Smooth muscle cell (in vitro differentiated cells): Measurements from ENCODE around the gene MAST4. TPM values are rescaled to one million over a fixed set of nuclear protein-coding genes. Genes with fewer than 3 reads are reported as not detected.

ENCODE experiments used
- DNase-seq: peaks from one replicate; lab custom pipeline; 2025; ENCODE audit not compliant: unreplicated experiment; lab: John Stamatoyannopoulos, UW
- H2AFZ ChIP-seq: fragments of 200-600 bp; sonication (generic); 2 replicates; pipeline ENCODE4 v1.6.0; 2016; ENCODE audit warnings: antibody characterized with exemption, low read depth, mild to moderate bottlenecking
- H3F3A ChIP-seq: fragments of 200-600 bp; sonication (generic); 2 replicates; pipeline ENCODE4 v1.6.0; 2017; ENCODE audit warnings: antibody characterized with exemption, low read depth
- H3K27ac ChIP-seq: fragments of 200-600 bp; sonication (generic); 2 replicates; pipeline ENCODE4 v1.5.1; 2016; ENCODE audit warnings: low read depth, mild to moderate bottlenecking
- H3K27me3 ChIP-seq: fragments of 200-600 bp; sonication (generic); 2 replicates; pipeline ENCODE4 v1.6.1; 2016; ENCODE audit warnings: low read depth, mild to moderate bottlenecking
- H3K36me3 ChIP-seq: fragments of 200-600 bp; sonication (generic); 2 replicates; pipeline ENCODE4 v1.5.1; 2016; ENCODE audit warnings: low read depth
- H3K4me1 ChIP-seq: fragments of 200-600 bp; sonication (generic); 2 replicates; pipeline ENCODE4 v1.5.1; 2016; ENCODE audit warnings: low read depth
- H3K4me2 ChIP-seq: fragments of 200-600 bp; sonication (generic); 2 replicates; pipeline ENCODE4 v1.6.0; 2016; ENCODE audit warnings: mild to moderate bottlenecking
- H3K4me3 ChIP-seq: fragments of 200-600 bp; sonication (generic); 2 replicates; pipeline ENCODE4 v1.5.1; 2016; ENCODE audit warnings: mild to moderate bottlenecking
- H3K79me2 ChIP-seq: fragments of 200-600 bp; sonication (generic); 2 replicates; pipeline ENCODE4 v1.6.0; 2016; ENCODE audit warnings: low read depth, mild to moderate bottlenecking
- H3K9ac ChIP-seq: fragments of 200-600 bp; sonication (generic); 2 replicates; pipeline ENCODE4 v1.6.0; 2016; ENCODE audit warnings: low read depth
- H3K9me3 ChIP-seq: fragments of 200-600 bp; sonication (generic); replicated peaks from 2 replicates; pipeline ENCODE4 v1.5.1; 2016; ENCODE audit warnings: low read depth
- H4K20me1 ChIP-seq: fragments of 200-600 bp; sonication (generic); 2 replicates; pipeline ENCODE4 v1.6.0; 2016; ENCODE audit warnings: low read depth
- WGBS: methylation state at CpG from one replicate; pipeline ENCODE4 v1.1.7; 2016; ENCODE audit warnings: low lambda C conversion rate; 5-methylcytosine and 5-hydroxymethylcytosine counted together
- polyA plus RNA-seq: library from polyadenylated mRNA; unstranded; fragments of >200 nt; fragmentation: Nextera tagmentation; extraction: Ambion mirVana; gene quantifications from 2 replicates; pipeline ENCODE4 v1.2.1, GENCODE V29; 2016
- total RNA-seq: library from RNA; depleted of rRNA; stranded (reverse); fragments of >200 nt; gene quantifications from 2 replicates; pipeline ENCODE4 v1.2.3, GENCODE V29; 2014
- TF ChIP-seq, protein P1 (sequence below): fragments of 200-600 bp; sonication (generic); IDR thresholded peaks from 2 replicates; pipeline ENCODE4 v1.5.1; 2017; ENCODE audit warnings: borderline replicate concordance, mild to moderate bottlenecking, antibody characterized with exemption; ENCODE audit not compliant: insufficient read depth, poor library complexity, severe bottlenecking

Gene MAST4
- total and polyA plus RNA-seq, 2 experiments from 2014 or later = 6.3 to 24.0 TPM

DNA sequence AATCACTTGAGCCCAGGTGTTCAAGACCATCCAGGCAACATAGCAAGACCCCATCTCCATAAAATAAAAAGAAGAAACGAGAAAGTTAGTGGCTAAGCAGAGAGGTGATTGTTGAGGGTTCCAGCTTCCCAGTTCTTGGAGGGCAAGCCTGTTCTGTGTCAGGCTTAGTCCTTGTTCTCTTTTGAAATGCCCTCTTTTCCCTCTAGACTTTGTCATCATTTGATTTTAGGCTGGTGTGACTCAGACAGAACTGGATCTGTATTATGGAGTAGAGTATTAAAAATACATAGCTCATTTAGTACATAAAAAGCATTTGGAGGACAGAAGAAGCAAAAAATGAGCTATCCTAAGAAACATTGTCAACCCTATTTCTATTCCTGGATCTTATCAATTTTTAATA is 441.0 kb downstream of the MAST4 start:
- no peak overlapping the region for H3K4me3 ChIP-seq
- H3K27ac ChIP-seq = no peak overlapping the region
- no peak overlapping the region for H2AFZ ChIP-seq
- TF ChIP-seq, protein P1, sequence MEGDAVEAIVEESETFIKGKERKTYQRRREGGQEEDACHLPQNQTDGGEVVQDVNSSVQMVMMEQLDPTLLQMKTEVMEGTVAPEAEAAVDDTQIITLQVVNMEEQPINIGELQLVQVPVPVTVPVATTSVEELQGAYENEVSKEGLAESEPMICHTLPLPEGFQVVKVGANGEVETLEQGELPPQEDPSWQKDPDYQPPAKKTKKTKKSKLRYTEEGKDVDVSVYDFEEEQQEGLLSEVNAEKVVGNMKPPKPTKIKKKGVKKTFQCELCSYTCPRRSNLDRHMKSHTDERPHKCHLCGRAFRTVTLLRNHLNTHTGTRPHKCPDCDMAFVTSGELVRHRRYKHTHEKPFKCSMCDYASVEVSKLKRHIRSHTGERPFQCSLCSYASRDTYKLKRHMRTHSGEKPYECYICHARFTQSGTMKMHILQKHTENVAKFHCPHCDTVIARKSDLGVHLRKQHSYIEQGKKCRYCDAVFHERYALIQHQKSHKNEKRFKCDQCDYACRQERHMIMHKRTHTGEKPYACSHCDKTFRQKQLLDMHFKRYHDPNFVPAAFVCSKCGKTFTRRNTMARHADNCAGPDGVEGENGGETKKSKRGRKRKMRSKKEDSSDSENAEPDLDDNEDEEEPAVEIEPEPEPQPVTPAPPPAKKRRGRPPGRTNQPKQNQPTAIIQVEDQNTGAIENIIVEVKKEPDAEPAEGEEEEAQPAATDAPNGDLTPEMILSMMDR = no peak
- peaks cover 16% of the 10 kb centered on the region for H3K79me2 ChIP-seq
- H3K4me2 ChIP-seq = no peak overlapping the region
- H3K9me3 ChIP-seq = no peaks in the 10 kb centered on the region
- DNase-seq = no peak
- H3K9ac ChIP-seq = no peak overlapping the region
- H3K27me3 ChIP-seq = no peaks in the 10 kb centered on the region
- peaks cover 13% of the 10 kb centered on the region for H4K20me1 ChIP-seq
- no peaks in the 10 kb centered on the region for H3F3A ChIP-seq
- peaks cover 9% of the 10 kb centered on the region for H3K4me1 ChIP-seq
- H3K36me3 ChIP-seq = no peaks in the 10 kb centered on the region
- WGBS = 84% methylated on average over 1 of the region's 1 CpG

DNA sequence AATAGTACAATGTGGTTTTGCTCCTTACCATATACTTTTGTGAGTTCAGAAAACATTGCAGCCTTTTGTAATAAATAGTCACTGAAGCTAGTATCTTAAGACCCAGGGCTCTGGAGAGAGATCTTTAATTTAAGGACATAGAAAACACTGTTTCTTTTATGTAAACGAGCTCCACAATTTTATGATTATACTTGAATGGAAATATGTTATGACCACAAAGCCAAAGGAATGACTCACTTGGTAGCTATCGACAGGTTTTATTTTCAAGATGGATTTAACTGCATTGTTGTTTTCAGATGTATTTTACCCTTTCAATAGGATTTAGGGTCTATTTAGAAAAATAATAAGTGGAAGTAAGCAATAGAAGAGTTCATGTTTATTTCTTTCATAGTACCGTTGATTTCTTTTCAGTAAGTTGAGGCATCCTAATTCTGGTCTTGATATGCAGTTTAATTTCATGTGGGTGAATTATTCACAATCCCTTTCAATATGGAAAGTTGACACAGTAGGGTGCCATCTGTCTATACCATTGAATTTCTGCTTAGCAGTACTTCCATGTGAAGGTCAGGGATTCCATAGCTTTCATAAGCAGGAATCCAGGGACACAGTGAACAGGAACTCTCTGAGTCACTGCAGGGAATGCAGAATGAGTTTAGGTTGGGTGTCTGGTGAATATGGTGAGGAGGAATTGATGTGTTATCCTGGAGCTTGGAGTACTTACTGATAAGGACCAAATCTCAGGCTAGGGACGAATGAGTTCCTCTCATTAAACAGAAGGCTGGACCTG is 442.8 kb downstream of the MAST4 start:
- H3K79me2 ChIP-seq = peaks cover 21% of the 10 kb centered on the region
- H3K4me2 ChIP-seq = peak overlapping the region; percentile 25
- H3K4me3 ChIP-seq = no peak overlapping the region
- TF ChIP-seq, protein P1 = no peak
- H3K4me1 ChIP-seq = no peaks in the 10 kb centered on the region
- H4K20me1 ChIP-seq = peaks cover 16% of the 10 kb centered on the region
- H3K9me3 ChIP-seq = no peaks in the 10 kb centered on the region
- WGBS = 44% methylated on average over 4 of the region's 4 CpGs
- no peak for DNase-seq
- no peaks in the 10 kb centered on the region for H3K27me3 ChIP-seq
- no peak overlapping the region for H3K9ac ChIP-seq
- H3K27ac ChIP-seq = peak overlapping the region; percentile 34
- no peaks in the 10 kb centered on the region for H3K36me3 ChIP-seq
- no peak overlapping the region for H2AFZ ChIP-seq
- no peaks in the 10 kb centered on the region for H3F3A ChIP-seq

DNA sequence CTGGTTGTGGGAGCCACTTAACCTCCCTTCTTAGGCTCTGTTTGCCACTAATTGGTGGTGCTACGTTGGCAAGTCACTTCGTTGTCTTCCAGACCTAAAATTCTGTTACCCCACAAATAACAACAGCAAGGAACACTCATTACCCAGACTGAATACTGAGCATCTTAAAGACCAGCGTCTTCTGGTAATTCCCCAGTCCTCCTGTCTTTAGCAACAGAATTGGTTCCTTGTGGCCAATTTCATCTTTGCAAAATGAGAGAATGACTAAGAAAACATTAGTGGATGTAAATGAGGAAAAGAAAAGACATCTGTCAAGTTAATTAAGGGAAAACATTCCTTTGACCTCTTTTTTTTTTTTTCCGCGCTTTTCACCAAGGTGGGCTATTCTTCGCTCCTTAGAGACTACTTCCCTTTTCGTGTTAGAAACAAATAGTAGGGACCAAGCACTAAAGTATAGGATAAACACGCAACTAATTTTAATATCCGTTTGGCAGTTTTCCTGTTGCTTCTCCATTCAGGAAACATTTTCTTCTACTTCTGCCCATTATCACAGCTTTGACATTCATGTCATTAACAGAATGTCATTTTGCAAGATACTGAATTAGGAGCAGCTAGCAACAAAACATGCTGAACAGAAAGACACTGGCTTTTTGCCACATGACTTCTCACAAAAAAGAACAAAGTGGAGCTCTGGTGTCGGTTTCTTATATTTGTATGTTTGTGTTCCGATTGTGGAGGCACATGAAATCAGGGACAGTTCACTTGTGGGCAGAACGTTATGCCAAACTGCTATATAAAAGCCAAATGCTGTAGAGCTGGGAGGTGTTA is 446.2 kb downstream of the MAST4 start:
- TF ChIP-seq, protein P1 = no peak
- Histone ChIP-seq H3K4me2 (no peak overlapping the region), H3F3A (no peaks in the 10 kb centered on the region), H3K9me3 (no peaks in the 10 kb centered on the region), H3K27ac (no peak overlapping the region), H3K4me1 (no peaks in the 10 kb centered on the region), H3K27me3 (no peaks in the 10 kb centered on the region), H3K4me3 (no peak overlapping the region), H2AFZ (no peak overlapping the region), H3K9ac (no peak overlapping the region), H3K79me2 (peaks cover 16% of the 10 kb centered on the region), H4K20me1 (peaks cover 14% of the 10 kb centered on the region), H3K36me3 (no peaks in the 10 kb centered on the region)
- no peak for DNase-seq
- 74% methylated on average over 12 of the region's 12 CpGs for WGBS
